GM21737 (cell line): Measurements from ENCODE around the gene CLCA1.

ENCODE experiments used
- ATAC-seq: cut with Tn5 transposase; IDR thresholded peaks from one replicate; pipeline ENCODE4 v1.9.1; 2021; ENCODE audit warnings: mild to moderate bottlenecking, moderate library complexity; ENCODE audit not compliant: unreplicated experiment

Gene CLCA1, protein sequence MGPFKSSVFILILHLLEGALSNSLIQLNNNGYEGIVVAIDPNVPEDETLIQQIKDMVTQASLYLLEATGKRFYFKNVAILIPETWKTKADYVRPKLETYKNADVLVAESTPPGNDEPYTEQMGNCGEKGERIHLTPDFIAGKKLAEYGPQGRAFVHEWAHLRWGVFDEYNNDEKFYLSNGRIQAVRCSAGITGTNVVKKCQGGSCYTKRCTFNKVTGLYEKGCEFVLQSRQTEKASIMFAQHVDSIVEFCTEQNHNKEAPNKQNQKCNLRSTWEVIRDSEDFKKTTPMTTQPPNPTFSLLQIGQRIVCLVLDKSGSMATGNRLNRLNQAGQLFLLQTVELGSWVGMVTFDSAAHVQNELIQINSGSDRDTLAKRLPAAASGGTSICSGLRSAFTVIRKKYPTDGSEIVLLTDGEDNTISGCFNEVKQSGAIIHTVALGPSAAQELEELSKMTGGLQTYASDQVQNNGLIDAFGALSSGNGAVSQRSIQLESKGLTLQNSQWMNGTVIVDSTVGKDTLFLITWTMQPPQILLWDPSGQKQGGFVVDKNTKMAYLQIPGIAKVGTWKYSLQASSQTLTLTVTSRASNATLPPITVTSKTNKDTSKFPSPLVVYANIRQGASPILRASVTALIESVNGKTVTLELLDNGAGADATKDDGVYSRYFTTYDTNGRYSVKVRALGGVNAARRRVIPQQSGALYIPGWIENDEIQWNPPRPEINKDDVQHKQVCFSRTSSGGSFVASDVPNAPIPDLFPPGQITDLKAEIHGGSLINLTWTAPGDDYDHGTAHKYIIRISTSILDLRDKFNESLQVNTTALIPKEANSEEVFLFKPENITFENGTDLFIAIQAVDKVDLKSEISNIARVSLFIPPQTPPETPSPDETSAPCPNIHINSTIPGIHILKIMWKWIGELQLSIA

DNA sequence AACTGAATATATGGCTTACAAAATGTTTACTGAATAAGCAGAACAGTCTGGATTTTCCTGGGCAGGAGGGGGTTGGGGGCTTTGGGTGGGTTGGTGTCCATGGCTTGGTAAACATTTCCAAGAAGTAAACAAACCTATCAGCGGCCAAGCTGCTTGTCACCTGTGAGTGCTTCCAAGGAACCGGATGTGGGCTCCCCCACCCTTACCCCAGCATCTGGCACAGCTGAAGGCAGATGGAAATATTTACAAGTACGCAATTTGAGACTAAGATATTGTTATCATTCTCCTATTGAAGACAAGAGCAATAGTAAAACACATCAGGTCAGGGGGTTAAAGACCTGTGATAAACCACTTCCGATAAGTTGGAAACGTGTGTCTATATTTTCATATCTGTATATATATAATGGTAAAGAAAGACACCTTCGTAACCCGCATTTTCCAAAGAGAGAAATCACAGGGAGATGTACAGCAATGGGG, at the start of gene CLCA1:
Gene CLCA1 (plus strand): TSS at position 427 of the 477 bp plus-strand sequence. CDS start 45 bp downstream, at position 472.
- no peak for ATAC-seq

DNA sequence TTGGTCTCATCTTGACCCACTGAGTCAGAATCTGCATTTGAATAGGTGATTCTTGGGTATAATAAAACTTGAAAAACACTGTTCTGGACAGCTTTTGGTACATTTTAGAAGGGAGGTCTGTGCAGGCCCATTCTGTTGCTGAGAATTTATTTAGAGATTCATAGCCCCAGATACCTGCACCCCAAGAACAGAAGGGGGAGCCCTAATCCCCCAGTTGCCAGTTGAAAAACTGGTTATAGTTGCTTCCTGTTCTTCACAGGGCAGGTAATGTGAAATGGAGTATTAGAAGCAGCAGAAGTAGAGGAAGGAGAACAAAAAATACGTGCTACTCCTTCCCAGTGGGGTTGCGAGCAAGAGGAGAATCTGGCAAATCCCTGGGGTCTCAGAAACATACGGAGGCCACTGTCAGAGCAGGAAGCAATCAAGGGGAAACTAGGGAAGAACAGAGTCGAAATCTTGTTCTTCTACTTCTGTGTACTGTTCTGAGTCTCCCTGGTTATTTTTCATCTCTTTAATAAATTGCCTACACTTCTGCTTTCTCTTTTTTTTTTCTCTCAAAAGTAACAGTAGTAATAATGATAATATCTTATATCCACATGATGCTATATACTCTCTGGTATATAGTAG, 49.3 kb upstream of the CLCA1 start:
- ATAC-seq, result peak; percentile 71

DNA sequence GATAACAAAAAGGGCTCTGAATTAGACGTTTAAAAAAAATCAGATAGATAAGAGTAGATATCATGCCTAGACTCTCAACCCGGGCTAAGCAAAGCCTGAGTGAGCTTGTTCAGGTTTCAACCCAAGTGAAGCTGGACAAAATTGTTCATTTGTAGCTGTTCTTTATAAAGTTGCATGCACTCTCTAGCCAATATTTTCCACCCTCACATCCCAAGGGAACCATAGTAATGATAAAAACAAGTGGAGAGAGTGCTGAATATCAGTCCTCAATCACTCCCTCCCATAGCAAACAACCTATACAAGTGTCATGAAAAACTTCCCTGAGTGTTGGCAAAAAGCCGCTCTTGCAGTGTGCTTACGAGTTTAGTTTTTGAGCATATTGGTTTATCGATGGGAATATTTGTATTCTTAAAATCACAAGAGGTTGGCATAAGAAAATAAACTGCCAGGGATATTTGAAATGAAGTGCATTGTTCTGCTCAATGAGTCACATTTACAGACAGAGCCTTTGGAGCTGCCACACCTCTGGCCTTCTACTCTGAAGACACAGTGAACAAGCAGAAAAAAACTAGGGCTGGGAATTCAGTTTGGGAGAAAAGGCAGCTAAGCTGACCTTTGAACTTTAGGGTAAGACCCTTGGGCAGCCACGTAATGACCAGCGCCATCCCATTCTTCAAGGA, 47.0 kb upstream of the CLCA1 start:
- ATAC-seq, result no peak

DNA sequence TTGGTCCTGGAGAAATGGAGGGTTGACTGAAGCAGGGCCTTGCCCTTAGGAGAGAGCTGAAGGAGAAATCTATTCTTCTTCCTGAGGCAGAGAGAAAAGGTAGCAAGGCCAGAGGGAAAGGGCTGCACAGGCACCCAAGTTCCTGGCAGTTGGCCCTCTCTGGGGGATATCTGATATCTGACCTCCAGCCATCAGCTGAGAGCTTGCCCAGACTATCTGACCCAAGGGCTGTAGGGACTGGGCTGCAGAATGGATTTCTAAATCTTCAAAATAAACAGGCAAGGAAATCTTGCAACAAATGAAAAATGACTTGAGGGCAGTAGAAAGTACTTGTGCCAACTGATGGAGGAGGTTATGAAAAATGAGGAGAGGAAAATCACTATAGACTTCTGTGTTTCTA, 45.3 kb upstream of the CLCA1 start:
- no peak for ATAC-seq

DNA sequence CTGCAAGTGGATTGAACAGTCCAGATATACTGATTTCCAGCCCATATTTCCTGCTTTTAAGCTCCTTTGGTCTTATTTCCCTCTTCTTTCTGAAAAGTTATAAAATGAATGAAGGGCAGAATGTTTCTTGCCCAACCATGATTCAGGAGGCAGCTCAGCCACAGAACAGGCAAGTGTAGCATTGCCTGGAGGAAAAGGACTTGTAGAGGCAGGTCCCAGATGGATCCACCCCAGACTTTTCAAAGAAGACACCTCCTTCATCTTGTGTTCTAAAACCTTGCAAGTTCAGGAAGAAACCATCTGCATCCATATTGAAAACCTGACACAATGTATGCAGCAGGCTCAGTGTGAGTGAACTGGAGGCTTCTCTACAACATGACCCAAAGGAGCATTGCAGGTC, 44.9 kb upstream of the CLCA1 start, which contains the start of gene CLCA2:
Gene CLCA2 (plus strand): TSS at position 299 of the 400 bp plus-strand sequence. CDS start 77 bp downstream, at position 376.
- ATAC-seq, result no peak

DNA sequence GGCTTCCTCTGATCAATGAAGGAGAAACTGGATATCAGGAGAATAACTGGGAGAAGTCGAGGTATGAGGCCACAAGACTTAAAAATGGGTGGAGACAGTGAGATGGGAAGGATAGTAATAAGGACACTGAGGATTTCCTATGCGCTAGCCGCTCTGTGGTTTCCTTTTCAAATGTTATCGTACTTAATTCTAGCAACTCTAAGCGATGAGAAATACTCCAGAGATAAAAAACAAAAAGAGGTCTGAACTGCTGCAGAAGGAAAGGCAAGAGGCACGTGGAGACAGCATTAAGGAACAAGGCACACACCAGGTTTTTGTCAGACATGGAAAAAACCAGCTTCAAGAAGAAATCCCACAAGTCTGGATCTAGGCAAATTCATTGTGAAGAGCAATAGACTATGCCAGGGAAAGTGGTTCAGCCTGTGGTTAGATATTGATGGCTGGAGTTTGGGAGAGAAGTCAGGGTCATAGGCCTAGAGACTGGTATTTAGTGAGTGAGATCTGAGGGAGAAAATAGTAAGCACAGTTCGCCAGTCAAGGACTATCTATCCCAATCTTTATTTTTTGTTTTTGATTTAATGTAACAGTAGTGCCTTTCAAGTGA, 39.5 kb upstream of the CLCA1 start:
- ATAC-seq, result no peak

DNA sequence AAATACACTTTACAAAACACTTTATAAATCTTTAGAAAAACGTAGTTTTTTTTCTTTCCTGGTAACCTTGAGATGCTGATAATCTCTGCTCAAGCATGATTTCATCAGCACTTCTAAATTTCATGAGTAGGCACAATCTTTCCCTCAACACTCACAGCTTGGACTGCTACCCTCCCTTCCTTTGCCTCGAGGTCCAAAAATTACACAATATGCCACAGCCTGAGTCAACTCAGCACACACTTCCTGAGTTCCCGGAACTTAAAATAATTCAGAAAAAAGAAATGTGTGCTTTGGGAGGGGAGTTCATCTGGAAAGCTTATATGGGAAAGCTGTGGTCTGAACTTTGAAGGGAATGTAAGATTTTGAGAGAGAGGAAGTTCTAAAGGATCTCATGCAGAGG, 38.9 kb upstream of the CLCA1 start:
- ATAC-seq, result no peak

DNA sequence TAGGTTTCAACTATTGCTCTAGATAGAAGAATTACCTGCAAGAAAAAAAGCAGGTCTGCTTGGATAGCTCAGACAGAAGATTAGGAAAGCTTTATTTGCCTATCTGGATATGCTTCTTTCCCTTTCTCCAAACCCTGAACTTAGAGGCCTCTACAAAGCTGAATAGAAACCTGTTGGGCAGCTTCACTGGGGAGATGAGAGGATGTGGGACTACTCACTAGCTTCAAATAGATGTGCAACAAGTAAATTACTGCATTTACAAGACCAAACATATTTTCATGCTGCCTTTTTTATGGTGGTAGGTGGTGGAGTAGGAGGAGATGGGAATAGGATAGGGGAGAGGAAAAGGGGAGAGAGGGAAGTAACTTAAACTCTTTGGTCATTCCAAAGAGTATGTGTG, 38.4 kb upstream of the CLCA1 start:
- ATAC-seq, result no peak

DNA sequence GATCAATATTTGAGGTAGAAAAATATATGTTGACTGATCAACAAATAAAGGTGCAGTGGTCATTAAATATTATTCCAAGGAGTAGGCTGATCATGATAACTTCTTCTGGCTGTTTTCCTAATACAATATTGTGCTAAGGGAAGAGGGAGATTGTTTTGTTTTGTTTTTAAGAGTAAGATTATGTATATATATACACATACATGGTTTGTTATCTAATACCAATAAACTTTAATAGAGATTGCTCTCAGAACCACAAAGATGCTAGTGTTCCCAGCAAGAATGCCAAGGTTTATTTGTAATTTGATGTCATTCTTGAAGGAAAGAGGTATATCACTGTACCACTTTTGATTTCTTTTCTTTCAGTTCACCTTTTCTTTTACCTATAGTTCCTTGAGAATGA, 34.7 kb upstream of the CLCA1 start:
- no peak for ATAC-seq

DNA sequence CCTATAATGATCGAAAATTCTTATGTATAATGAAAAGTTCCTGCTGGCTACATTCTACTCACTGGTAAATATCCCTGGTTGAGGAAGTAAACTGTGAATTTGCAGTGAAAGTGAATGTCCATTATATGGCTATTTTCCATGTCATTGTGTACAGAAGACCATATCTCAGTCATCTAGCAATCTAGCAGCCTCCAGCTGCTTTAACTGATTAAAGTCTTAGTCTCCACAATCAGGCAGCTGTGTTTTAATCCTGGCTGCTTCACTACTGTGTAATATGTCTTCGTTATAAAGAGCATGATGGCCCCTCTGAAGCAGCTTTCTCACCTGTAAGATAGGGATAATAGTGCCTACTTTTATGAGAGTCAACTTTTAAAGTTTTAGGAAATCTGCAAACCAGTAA, 33.4 kb upstream of the CLCA1 start:
- ATAC-seq, result no peak

DNA sequence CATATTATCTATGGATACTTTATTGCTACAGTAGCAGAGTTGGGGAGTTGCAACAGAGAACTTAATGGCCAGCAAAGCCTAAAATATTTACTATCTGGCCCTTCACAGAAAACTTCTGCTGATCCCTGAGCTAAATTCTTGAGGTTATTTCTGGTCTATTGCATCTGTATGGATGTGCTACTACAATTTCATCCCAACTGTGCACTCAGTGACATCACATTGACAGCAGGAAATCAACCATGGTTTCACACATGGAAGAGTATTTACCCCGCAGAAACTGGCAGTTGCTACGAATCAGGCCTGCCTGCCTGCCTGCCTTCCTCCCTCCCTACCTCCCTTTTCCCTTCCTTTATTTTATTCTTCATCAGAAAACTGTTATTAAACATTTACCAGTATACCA, 32.7 kb upstream of the CLCA1 start:
- no peak for ATAC-seq

DNA sequence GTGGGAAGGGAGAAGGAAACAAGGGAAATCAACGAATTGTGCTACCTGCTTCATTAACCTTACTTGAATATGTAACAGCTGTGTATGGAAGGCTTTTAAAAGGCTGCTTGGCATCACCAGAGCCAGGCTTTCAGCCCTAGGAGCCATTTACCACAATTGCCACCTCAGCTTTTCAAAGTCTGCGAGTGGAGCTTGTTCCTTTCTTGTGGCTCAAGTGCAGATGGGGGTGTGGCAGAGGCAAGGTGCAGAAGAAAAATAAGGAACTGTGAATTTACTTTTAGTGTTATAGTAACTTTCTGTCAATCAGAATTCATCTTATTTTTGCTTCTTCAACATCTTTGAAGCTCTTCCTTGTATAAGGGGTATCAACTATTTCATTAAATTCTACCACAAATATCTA, 27.1 kb upstream of the CLCA1 start:
- ATAC-seq, result no peak

DNA sequence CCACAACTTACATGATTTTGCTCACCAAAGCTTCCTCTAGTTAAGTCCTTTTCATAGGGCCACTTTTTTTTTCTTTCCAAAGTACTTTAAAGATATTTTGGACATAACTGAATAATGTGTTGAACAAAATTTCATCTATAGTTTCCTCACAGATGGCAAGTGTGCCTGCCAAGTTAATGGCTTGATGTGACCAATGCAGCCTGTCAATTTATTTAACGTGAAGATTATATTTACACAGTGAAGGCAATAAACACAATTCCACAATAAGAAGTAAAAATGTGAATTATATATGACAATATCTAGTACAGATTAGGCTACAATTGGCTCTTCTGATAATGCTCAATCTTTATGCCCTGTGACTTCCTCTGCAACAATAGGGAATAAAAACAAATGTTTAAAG, 26.7 kb upstream of the CLCA1 start:
- no peak for ATAC-seq

DNA sequence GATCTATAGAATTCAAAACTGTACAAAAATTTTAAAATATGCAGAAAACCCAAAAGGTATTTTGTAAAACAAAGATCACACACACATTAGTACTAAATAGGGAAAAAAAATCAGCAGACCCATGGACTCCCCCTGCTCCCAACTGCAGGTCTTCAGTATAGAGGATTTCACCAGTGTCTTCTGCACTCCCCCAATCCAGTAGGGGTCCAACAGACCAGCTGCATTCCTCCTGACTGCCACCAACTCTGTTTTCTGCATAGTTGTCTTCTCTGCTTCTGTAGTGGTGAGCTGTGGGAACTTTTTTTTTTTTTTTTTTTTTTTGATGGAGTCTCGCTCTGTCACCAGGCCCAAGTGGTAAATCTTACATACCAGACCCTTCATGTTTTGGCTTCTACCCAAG, 22.8 kb upstream of the CLCA1 start:
- no peak for ATAC-seq

DNA sequence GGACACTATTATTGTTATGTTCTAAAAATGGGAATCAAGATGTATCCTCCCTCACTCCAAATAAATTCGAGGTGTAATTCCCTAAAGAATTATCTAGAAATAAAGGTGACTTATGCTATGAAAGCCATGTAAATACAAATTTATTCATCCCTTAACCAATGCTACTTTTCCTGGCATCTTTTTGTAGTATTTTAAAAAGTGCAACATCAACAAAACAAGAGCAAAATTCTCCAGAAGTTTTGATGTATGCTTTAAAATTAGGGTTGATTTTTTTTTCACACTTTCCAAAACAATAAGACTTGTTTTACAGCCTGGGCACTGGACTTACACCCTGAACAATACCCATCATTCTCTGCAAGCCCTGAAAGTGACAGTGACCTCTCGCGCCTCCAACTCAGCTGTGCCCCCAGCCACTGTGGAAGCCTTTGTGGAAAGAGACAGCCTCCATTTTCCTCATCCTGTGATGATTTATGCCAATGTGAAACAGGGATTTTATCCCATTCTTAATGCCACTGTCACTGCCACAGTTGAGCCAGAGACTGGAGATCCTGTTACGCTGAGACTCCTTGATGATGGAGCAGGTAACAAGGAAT, 21.4 kb upstream of the CLCA1 start:
- ATAC-seq, result no peak

DNA sequence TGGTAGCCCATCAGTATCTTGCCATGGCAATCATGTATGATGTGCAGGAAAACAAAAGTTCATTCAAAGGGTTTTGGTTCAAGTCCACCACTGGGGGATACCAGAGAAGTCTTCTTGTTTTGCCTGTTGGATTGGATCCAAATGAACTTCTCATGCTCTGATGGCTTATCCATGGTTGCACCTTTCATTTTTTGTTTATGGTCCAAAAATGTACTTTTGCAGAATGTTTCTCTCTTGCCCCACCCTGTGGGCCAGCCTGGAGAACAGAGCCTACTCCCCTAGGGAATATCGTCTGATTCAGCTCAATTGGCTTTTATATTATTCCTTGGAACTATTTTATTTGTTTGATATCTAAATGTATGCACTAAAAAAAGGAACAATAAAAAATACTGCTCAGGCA, 20.1 kb upstream of the CLCA1 start:
- no peak for ATAC-seq

DNA sequence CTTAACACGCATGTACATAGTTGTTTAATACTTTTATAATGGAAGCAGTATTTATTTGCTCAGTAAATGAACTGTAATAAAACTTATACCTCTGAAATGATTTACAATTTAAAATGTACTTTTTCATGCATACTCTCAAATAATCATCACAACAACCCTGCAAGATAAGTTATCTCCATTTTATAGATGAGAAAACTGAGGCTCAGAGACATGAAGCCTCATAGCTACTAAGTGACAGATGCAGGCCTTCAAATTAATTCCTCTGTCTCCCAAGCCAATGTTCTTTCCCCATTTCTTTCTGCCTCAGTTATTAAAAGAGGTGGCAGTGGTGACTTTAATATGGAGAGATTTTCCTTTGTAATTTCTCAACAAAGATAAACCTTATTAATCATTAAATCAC, 19.6 kb upstream of the CLCA1 start:
- ATAC-seq, result no peak

DNA sequence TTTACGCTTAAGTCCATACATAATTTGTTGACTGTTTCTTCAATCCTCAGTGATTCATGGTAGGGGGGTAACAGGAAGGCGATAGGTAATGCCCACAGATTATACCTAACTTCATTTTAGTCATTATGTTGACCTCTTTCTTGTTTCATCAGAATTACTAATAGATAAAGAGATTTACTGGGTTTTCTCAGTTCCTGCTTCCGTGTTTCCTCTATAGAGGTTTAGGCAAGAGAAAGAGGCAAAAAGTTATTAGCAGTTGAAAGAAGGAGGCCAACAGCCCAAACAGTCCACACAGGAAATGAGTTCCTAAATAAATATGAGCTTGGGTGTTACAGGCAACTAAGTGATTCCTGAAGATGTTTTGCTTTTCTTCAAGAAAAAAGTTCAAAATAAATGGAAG, 17.9 kb upstream of the CLCA1 start:
- no peak for ATAC-seq

DNA sequence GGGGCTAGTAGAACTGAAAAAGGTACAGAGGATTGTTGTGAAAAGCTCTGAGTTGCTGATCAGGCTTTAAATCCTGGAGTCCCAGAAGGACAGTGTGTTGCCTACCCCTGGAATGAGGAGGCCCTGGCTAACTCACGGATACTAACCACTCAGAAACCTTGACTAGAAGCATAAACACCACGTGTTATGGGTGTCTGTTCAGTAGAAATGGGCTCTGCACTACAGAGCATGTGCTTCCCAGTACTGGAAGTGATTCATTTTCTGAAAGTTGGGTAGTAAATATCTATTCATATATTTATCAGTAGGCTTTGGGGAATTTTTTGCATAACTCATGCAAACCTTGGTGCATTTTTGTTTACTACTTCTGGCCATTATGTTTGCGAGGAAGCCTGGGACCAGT, 15.1 kb upstream of the CLCA1 start:
- no peak for ATAC-seq

DNA sequence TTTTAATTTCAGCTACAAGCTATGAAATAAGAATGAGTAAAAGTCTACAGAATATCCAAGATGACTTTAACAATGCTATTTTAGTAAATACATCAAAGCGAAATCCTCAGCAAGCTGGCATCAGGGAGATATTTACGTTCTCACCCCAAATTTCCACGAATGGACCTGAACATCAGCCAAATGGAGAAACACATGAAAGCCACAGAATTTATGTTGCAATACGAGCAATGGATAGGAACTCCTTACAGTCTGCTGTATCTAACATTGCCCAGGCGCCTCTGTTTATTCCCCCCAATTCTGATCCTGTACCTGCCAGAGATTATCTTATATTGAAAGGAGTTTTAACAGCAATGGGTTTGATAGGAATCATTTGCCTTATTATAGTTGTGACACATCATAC, 13.7 kb upstream of the CLCA1 start:
- ATAC-seq, result no peak
